Ovary (tissue), 3 donors: ENCODE data around the gene PANK2.

Experiments used
- POLR2A ChIP-seq: fragments of 450-650 bp; IDR thresholded peaks from one replicate; pipeline ENCODE4 v1.6.1; 2017; ENCODE audit warnings: antibody characterized with exemption, mild to moderate bottlenecking, moderate library complexity
- TF ChIP-seq, protein P1 (sequence below), 3 donors: fragments of 450-650 bp in 2 of 3; fragments of 200-600 bp in 1 of 3; IDR thresholded peaks; one replicate each; pipeline versions ENCODE4 v1.5.1 to v1.8.0; 2016 to 2022; ENCODE audit warnings: antibody characterized with exemption in 3 of 3, mild to moderate bottlenecking in 1 of 3
- donor health status: DM: no; HTN: no; CAD: no.

- TF ChIP-seq, protein P1, sequence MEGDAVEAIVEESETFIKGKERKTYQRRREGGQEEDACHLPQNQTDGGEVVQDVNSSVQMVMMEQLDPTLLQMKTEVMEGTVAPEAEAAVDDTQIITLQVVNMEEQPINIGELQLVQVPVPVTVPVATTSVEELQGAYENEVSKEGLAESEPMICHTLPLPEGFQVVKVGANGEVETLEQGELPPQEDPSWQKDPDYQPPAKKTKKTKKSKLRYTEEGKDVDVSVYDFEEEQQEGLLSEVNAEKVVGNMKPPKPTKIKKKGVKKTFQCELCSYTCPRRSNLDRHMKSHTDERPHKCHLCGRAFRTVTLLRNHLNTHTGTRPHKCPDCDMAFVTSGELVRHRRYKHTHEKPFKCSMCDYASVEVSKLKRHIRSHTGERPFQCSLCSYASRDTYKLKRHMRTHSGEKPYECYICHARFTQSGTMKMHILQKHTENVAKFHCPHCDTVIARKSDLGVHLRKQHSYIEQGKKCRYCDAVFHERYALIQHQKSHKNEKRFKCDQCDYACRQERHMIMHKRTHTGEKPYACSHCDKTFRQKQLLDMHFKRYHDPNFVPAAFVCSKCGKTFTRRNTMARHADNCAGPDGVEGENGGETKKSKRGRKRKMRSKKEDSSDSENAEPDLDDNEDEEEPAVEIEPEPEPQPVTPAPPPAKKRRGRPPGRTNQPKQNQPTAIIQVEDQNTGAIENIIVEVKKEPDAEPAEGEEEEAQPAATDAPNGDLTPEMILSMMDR (IDR thresholded peaks at IDR 0.05): no peak
- no peak for TF ChIP-seq POLR2A
Observed at GRCh38 chr20:3900187-3900604, 11.0 kb downstream of the PANK2 start.
